SU-DHL-6 (cell line): ENCODE results near the gene GALNT17.

ENCODE experiments used
- CTCF ChIP-seq: fragments of 200-600 bp; sonication (generic); IDR thresholded peaks from one replicate; pipeline ENCODE4 v1.5.1; 2017; ENCODE audit warnings: antibody characterized with exemption, mild to moderate bottlenecking, low read length, moderate library complexity; ENCODE audit not compliant: insufficient read depth, poor library complexity, severe bottlenecking
- EZH2phosphoT487 ChIP-seq: fragments of 200-600 bp; sonication (generic), shearing (Covaris generic); conservative IDR thresholded peaks from 2 replicates; pipeline ENCODE4 v1.6.1; 2018; ENCODE audit warnings: mild to moderate bottlenecking, antibody characterized with exemption, low read length, moderate library complexity, mixed read lengths

GRCh38 chr7:71584256-71584655 lies 452.3 kb downstream of the GALNT17 start:
- no peak for TF ChIP-seq EZH2phosphoT487
- TF ChIP-seq CTCF, result no peak
